Measurements from ENCODE around the gene NXT1. TPM values are rescaled to one million over a fixed set of nuclear protein-coding genes. Genes with fewer than 3 reads are reported as not detected.
A peak's percentile ranks its signal among the peaks of the same experiment; 100 is the strongest.

NXT1 gene
- total and polyA plus RNA-seq, 2 donors from 2014 or later, result 17.6 to 21.4 TPM

GRCh38 chr20:23366384-23366783 is 15.8 kb downstream of the NXT1 start:
- Histone ChIP-seq H3K36me3 (ENCODE audit: control insufficient read depth in 2 of 3, insufficient read depth in 3 of 3, low read length in 3 of 3) (peaks cover 9 to 30% (median 20%) of the 10 kb centered on the region in 3 donors), H3K4me1 (ENCODE audit: control insufficient read depth in 2 of 3, insufficient read depth in 2 of 3, low read depth in 1 of 3, low read length in 3 of 3) (peaks cover 0 to 35% (median 21%) of the 10 kb centered on the region in 3 donors), H3K27me3 (ENCODE audit: control insufficient read depth, insufficient read depth, low read length) (no peaks in the 10 kb centered on the region), H3K9me3 (ENCODE audit: control insufficient read depth in 2 of 3, insufficient read depth in 1 of 3, low read length in 3 of 3) (no peaks in the 10 kb centered on the region), H3K9ac (ENCODE audit: low read length in 3 of 3) (peak overlapping the region in 1 of 3 donors; percentile 42), H3K27ac (ENCODE audit: low read depth in 2 of 2, low read length in 2 of 2) (no peak overlapping the region), H3K4me3 (ENCODE audit: low read length in 3 of 3) (no peak overlapping the region)
- intact Hi-C loops (cut with DNase I), result no loop called here
- no peak for TF ChIP-seq CTCF (IDR thresholded peaks at IDR 0.05; ENCODE audit: borderline replicate concordance, extremely low read depth, insufficient read depth)
- FAIRE-seq, result no peak
- DNase-seq, result no peak

GRCh38 chr20:23367770-23368169 is 17.2 kb downstream of the NXT1 start:
- Histone ChIP-seq H3K36me3 (ENCODE audit: control insufficient read depth in 2 of 3, insufficient read depth in 3 of 3, low read length in 3 of 3) (peaks cover 12 to 38% (median 25%) of the 10 kb centered on the region in 3 donors), H3K9me3 (ENCODE audit: control insufficient read depth in 2 of 3, insufficient read depth in 1 of 3, low read length in 3 of 3) (no peaks in the 10 kb centered on the region), H3K4me3 (ENCODE audit: low read length in 3 of 3) (no peak overlapping the region), H3K9ac (ENCODE audit: low read length in 3 of 3) (no peak overlapping the region), H3K27ac (ENCODE audit: low read depth in 2 of 2, low read length in 2 of 2) (no peak overlapping the region), H3K4me1 (ENCODE audit: control insufficient read depth in 2 of 3, insufficient read depth in 2 of 3, low read depth in 1 of 3, low read length in 3 of 3) (peaks cover 0 to 32% (median 19%) of the 10 kb centered on the region in 3 donors), H3K27me3 (ENCODE audit: control insufficient read depth, insufficient read depth, low read length) (no peaks in the 10 kb centered on the region)
- intact Hi-C loops (cut with DNase I), result no loop called here
- DNase-seq (no peak), FAIRE-seq (no peak)
- TF ChIP-seq CTCF (IDR thresholded peaks at IDR 0.05; ENCODE audit: borderline replicate concordance, extremely low read depth, insufficient read depth), result no peak

- Histone ChIP-seq H3K27me3 (ENCODE audit: control insufficient read depth, insufficient read depth, low read length) (no peaks in the 10 kb centered on the region), H3K4me1 (ENCODE audit: control insufficient read depth in 2 of 3, insufficient read depth in 2 of 3, low read depth in 1 of 3, low read length in 3 of 3) (peaks cover 0 to 25% (median 12%) of the 10 kb centered on the region in 3 donors), H3K36me3 (ENCODE audit: control insufficient read depth in 2 of 3, insufficient read depth in 3 of 3, low read length in 3 of 3) (peaks cover 12 to 45% (median 28%) of the 10 kb centered on the region in 3 donors), H3K27ac (ENCODE audit: low read depth in 2 of 2, low read length in 2 of 2) (no peak overlapping the region), H3K9me3 (ENCODE audit: control insufficient read depth in 2 of 3, insufficient read depth in 1 of 3, low read length in 3 of 3) (no peaks in the 10 kb centered on the region), H3K9ac (ENCODE audit: low read length in 3 of 3) (no peak overlapping the region), H3K4me3 (ENCODE audit: low read length in 3 of 3) (no peak overlapping the region)
- FAIRE-seq, result no peak
- no peak for TF ChIP-seq CTCF (IDR thresholded peaks at IDR 0.05; ENCODE audit: borderline replicate concordance, extremely low read depth, insufficient read depth)
- intact Hi-C loops (cut with DNase I), result no loop called here
- no peak for DNase-seq
Observed at GRCh38 chr20:23368316-23369071, 17.9 kb downstream of the NXT1 start.
